ENCODE results near the gene QPRT. TPM values are rescaled to one million over a fixed set of nuclear protein-coding genes. Genes with fewer than 3 reads are reported as not detected.
A peak's percentile ranks its signal among the peaks of the same experiment; 100 is the strongest.

QPRT gene
- total and polyA plus RNA-seq, 2 of the 13 experiments (the other 11 are each of a cell fraction or from before 2014, with no cell fraction given), result 130 to 218 TPM

GRCh38 chr16:29675811-29676643 is 3.0 kb upstream of the QPRT start (continued):
- TF ChIP-seq ZC3H4 (CRISPR knock-in tag; IDR thresholded peaks at IDR 0.05; ENCODE audit: borderline replicate concordance) (no peak), ZNF841 (CRISPR knock-in tag; IDR thresholded peaks at IDR 0.05; ENCODE audit: borderline replicate concordance) (no peak), ZNF160 (CRISPR knock-in tag; IDR thresholded peaks at IDR 0.05) (no peak), RARG (CRISPR knock-in tag; IDR thresholded peaks at IDR 0.05; ENCODE audit: low read depth) (no peak), SNAPC2 (CRISPR knock-in tag; IDR thresholded peaks at IDR 0.05) (no peak), TRIM24 (CRISPR knock-in tag; IDR thresholded peaks at IDR 0.05) (no peak), NFKB2 (CRISPR knock-in tag; IDR thresholded peaks at IDR 0.05; ENCODE audit: borderline replicate concordance) (no peak), ZNF317 (CRISPR knock-in tag; IDR thresholded peaks at IDR 0.05) (no peak), ARHGAP35 (CRISPR knock-in tag; IDR thresholded peaks at IDR 0.05; ENCODE audit: borderline replicate concordance) (no peak), MAFK (conservative IDR thresholded peaks at IDR 0.05 in 1 of 2, IDR thresholded peaks at IDR 0.05 in 1 of 2; ENCODE audit: low read length in 2 of 2) (no peak), ETS1 (CRISPR knock-in tag; IDR thresholded peaks at IDR 0.05) (no peak), SMC3 (IDR thresholded peaks at IDR 0.05; ENCODE audit: low read length) (no peak), ZNF432 (CRISPR knock-in tag; IDR thresholded peaks at IDR 0.05; ENCODE audit: borderline replicate concordance) (no peak), NR2C2 (CRISPR knock-in tag; IDR thresholded peaks at IDR 0.05; ENCODE audit: borderline replicate concordance) (peak; percentile 67; the same call in 1 of the 2 replicates), NFYB (CRISPR knock-in tag; IDR thresholded peaks at IDR 0.05) (peak; percentile 73)
- TF ChIP-seq, protein P1, sequence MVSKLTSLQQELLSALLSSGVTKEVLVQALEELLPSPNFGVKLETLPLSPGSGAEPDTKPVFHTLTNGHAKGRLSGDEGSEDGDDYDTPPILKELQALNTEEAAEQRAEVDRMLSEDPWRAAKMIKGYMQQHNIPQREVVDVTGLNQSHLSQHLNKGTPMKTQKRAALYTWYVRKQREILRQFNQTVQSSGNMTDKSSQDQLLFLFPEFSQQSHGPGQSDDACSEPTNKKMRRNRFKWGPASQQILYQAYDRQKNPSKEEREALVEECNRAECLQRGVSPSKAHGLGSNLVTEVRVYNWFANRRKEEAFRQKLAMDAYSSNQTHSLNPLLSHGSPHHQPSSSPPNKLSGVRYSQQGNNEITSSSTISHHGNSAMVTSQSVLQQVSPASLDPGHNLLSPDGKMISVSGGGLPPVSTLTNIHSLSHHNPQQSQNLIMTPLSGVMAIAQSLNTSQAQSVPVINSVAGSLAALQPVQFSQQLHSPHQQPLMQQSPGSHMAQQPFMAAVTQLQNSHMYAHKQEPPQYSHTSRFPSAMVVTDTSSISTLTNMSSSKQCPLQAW (CRISPR knock-in tag; IDR thresholded peaks at IDR 0.05), result peak; percentile 48; the same call in 1 of the 2 replicates
- TF ChIP-seq, protein P2, sequence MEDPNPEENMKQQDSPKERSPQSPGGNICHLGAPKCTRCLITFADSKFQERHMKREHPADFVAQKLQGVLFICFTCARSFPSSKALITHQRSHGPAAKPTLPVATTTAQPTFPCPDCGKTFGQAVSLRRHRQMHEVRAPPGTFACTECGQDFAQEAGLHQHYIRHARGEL (CRISPR knock-in tag; IDR thresholded peaks at IDR 0.05), result no peak
- TF ChIP-seq, protein P3, sequence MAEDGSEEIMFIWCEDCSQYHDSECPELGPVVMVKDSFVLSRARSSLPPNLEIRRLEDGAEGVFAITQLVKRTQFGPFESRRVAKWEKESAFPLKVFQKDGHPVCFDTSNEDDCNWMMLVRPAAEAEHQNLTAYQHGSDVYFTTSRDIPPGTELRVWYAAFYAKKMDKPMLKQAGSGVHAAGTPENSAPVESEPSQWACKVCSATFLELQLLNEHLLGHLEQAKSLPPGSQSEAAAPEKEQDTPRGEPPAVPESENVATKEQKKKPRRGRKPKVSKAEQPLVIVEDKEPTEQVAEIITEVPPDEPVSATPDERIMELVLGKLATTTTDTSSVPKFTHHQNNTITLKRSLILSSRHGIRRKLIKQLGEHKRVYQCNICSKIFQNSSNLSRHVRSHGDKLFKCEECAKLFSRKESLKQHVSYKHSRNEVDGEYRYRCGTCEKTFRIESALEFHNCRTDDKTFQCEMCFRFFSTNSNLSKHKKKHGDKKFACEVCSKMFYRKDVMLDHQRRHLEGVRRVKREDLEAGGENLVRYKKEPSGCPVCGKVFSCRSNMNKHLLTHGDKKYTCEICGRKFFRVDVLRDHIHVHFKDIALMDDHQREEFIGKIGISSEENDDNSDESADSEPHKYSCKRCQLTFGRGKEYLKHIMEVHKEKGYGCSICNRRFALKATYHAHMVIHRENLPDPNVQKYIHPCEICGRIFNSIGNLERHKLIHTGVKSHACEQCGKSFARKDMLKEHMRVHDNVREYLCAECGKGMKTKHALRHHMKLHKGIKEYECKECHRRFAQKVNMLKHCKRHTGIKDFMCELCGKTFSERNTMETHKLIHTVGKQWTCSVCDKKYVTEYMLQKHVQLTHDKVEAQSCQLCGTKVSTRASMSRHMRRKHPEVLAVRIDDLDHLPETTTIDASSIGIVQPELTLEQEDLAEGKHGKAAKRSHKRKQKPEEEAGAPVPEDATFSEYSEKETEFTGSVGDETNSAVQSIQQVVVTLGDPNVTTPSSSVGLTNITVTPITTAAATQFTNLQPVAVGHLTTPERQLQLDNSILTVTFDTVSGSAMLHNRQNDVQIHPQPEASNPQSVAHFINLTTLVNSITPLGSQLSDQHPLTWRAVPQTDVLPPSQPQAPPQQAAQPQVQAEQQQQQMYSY (CRISPR knock-in tag; IDR thresholded peaks at IDR 0.05), result no peak
